WI38 (cell line): ENCODE measurements around the gene MACROD2.

Experiments
- H3K4me3 ChIP-seq: 2 replicates; pipeline ENCODE4 v1.5.1; 2011; ENCODE audit warnings: low read depth, mild to moderate bottlenecking, control low read depth, low read length
- CTCF ChIP-seq: IDR thresholded peaks from 2 replicates; pipeline ENCODE4 v1.5.1; 2012; ENCODE audit warnings: low read depth, mild to moderate bottlenecking, control low read depth, low read length

MACROD2 gene

GRCh38 chr20:15342991-15343523 is 1347.7 kb downstream of the MACROD2 start:
- H3K4me3 ChIP-seq = no peak overlapping the region
- TF ChIP-seq CTCF = no peak

- no peak overlapping the region for H3K4me3 ChIP-seq
- no peak for TF ChIP-seq CTCF
Measured at GRCh38 chr20:15345287-15345686, 1350.0 kb downstream of the MACROD2 start.

GRCh38 chr20:15346657-15347280 is 1351.5 kb downstream of the MACROD2 start:
- no peak for TF ChIP-seq CTCF
- H3K4me3 ChIP-seq = no peak overlapping the region

GRCh38 chr20:15359056-15359455 is 1363.7 kb downstream of the MACROD2 start:
- H3K4me3 ChIP-seq = no peak overlapping the region
- TF ChIP-seq CTCF = no peak

GRCh38 chr20:15362849-15363248 is 1367.5 kb downstream of the MACROD2 start:
- no peak for TF ChIP-seq CTCF
- no peak overlapping the region for H3K4me3 ChIP-seq

GRCh38 chr20:15364781-15365180 is 1369.5 kb downstream of the MACROD2 start:
- H3K4me3 ChIP-seq = no peak overlapping the region
- no peak for TF ChIP-seq CTCF

GRCh38 chr20:15370370-15370769 is 1375.1 kb downstream of the MACROD2 start:
- no peak overlapping the region for H3K4me3 ChIP-seq
- TF ChIP-seq CTCF = no peak
